HG03342 (cell line): ENCODE data around the gene UBAC1.
"Not testable (repeated sequence)": the region's sequence is repeated elsewhere in the genome, so short reads cannot be mapped to it uniquely, and the experiment has no call there.

Experiments used
- ATAC-seq: cut with Tn5 transposase; IDR thresholded peaks from one replicate; pipeline ENCODE4 v1.9.1; 2021; ENCODE audit warnings: mild to moderate bottlenecking, moderate library complexity; ENCODE audit not compliant: unreplicated experiment

UBAC1 gene

DNA sequence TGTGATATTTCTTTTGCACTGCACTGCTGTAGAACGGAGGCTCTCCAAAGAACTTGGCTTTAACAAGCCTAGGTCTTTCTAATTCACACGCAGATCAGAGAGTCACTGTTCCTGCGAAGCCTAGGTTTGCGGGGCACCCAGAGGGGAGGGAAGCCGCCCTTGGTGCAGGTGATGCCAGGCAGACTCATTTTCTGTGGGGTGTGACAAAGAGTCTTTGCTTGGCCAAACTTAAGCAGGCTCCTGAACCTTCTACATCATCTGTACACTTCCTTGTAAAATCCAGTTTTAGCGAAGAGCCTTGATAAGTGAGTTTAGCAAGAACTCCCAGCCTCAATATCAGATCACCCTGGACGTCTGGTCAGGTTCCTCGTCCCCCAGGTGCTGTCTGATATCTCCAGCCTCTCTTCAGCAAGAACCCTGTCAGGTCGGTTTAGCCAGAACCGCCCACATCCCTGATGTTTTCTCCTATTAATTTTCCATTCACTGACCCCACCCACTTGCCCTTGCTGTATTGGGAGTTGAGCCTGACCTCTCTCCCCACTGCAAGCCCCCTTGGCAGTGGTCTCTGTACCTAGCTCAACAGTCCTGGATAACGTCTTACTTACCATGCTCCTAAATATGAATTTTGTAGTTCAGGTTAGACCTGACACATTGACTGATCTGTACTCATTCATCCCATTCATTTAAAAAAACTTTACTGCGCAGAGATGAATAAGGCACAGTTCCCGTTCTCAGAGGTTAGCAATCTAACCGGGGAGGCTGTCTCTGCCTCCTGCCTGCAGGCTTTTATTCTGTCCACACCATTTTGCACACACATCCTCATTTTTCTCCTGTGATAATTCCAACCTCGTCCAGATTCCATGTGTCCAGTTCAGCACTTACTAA is 880 bp upstream of the UBAC1 start:
- ATAC-seq: no peak

DNA sequence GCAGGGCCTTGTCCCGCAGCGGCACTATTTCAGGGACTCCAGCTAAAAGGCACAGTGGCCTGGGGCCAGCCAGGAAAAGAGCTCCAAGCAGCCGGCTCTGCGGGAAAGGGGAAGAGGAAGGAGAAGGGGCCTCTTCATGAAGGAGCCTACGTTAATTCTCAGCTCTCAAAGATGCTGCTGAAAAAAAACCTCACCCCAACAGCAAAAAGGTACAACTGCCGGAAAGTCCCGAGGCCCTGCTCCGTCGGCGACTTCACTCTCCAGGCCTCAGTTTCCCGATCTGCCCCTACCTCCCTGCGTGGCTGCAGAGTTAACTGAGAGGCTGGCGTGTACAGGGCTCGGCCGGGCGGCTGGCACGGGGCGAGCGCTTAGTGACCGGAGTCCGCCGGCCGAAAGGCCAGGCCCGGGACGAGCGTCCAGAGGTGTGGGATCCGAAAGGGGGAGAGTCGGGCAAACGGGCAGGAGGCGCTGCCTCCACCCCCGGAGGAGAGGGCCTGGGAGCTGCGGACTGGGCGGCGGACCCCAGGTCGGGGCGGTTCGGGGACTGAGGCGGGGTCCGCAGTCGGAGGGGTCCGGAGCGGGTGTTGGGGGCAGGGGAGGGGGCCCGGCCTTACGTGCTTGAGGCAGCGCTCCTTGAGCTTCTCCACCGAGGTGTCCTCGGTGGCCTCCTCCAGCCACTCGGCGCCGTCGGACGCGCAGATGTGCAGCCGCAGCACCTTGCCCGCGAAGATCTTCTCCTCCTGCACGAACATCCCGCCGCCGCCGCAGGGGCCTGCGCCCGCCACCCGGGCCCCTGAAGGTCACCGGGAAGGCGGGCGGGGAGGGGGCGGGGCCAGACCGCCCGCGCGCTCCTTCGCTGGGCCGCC is 529 bp downstream of the UBAC1 start:
- ATAC-seq: peak; percentile 23

DNA sequence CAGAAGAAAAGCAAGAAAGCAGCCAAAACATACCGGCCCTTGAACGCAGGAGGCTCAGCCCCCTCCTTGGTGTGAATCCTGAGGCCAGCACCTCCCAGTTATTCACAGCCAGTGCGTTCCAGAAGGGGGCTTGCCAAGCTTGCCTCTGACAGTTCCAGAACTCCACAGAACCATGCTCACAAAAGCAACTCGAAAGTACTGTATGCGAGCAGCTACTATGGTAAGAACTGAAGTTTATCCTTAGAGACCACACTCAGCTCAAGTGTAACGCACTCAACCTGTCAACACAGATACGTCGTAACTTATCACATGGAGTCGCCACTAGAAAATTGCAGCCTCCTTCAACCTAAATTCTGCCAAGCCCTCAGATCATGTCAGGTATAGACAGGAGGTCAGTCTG is 1.4 kb downstream of the UBAC1 start:
- no peak for ATAC-seq

DNA sequence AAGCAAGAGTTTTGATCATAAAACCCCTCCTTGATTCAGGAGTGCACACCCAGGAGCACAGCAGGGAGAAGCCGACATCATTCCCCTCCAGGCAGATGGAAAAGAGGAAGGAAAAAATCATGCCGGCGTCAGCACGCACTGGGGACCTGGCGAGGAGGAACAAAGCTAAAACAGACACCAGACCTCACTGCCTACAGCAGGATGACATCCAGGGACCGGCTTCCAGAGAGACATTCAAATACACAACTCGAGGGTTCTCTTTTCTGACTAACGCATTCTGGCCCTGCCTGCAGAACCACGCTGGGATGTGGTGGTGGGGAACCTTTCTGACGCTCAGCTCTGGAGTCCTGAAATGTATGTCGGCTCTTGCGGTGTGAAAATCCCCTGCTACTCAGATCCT is 2.7 kb downstream of the UBAC1 start:
- no peak for ATAC-seq

DNA sequence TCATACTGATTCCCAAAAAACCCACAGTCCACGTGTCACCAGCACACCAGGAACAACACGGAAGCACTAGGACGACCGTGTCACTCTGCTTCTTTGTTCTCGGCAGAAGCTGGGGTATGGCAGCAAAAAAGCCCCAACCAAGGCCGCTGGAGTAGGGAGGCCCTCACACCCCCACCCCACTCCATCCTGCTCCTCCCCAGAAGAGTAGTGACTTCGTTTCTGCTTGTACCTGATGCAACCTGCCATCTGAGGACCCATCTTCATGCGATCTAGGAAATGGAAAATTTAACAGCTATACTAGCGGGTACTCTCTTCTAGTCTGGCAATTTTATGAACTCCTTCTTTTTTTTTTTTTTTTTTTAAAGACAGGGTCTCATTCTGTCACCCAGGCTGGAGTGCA is 3.7 kb downstream of the UBAC1 start:
- no peak for ATAC-seq

DNA sequence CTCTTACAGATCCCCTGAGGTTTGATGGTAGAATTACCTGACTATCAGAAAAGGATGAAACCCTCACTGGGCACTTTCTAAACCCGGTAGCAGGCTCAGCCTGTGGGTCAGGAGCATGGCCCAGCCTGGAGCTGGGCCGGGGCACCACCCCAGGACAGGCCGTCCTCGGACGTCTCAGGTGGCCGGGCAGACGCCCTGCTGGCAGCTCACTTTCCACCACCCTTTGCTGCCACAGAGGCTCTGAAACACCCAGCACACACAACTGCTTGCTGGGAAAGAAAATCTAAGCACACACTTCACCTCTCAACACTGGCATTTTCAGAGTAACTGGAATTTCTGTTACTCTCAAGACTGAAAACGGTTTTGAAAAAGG is 4.4 kb downstream of the UBAC1 start:
- ATAC-seq: no peak

DNA sequence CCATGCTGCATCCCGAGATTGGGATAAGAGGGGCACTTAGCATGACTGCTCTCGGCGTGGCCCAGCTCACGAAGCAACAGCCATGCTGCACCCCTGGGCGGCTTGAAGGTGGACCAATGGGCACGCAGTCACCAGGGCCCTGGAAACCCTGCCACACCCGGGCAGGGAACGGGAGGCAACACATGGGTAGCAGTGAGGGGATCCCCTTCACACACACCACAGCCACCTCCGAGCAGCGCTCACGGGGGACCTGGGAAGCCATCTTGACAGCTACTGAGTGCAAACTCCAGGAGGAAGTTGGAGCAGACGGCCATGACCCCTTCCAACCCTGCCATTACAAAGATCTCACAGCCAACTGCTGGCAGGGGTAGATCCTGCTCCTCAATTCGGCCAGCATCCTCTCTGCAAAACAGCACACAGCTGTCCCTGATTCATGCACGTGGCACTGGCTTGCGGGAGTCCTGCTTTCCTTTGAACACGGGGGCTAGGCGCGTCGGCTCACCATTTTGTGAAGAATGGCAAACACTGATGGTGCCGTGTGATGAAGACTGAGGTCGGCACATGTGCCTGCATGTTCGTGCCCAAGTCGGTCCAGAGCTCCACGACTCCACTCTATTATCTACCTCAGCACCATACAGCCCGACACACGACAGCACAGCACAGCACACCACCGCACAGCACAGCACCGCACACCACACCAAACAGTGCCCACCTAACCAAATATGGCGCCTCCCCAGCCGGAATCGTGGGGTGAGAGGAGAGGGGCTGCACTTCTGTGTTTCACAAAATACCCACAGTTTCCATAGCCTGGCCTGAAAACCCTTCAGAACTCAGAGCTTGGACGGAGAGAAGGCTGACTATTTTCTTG is 5.0 kb downstream of the UBAC1 start:
- ATAC-seq: no peak

DNA sequence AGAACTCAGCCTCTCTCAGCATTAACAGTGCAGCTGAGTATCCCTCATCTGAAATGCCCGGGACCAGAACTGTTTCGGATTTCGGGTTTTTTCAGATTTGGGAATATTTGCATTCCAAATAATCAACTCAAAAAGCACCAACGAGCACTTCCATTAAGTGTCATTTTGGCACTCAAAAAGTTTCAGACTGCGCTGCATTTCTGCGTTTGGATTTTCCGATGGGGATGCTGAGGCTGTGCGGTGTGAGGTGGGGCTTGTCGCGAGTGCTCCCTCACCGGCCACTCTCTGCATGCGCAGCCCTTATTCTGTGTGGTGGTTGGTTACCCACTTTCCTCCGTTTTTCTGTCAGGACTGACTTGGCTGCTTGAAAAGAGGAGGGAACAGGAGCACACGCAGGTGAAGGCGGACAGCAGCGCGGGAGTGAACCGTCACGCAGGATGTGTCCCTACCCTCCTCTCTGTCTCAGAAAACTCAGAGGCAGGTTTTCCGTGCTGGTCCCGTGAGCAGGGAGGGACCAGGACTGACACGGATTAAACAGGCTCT is 8.4 kb downstream of the UBAC1 start:
- ATAC-seq: no peak

DNA sequence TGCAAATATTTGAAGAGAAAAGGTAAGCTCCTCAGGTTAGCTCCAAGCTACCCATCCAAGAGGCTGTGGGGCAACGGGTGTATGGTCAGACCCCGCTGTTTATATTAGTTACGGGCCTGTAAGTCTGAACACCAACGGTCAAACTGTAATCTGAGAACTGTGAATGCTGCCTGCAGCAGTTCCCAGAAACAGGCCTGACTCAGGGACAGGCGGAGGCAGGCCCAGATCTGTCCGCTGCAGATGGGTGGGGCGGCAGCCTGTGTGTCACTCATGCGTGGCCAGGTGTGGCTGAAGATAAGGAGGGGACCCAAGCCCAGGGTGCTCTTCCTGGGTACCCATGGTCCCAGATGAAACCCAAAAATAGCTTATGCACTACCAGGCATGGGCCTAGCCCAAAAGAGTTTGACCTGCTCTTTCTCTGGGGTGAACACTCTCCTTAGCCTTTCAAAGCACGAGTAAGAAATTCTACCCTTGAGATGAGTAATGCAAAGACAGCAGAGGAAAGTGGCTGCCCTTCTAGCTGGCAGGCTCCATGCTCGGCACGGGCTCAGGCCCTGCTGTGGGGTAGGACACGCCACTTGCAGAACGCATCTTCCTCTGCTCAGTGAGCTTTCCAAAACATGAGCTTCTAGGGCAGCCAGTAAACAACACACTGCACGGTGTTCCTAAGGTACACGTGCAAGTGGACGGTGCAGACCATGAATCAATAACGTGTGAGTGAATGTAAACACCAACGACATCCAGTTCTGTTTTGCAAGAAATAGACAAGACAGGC is 9.1 kb downstream of the UBAC1 start:
- ATAC-seq: no peak

DNA sequence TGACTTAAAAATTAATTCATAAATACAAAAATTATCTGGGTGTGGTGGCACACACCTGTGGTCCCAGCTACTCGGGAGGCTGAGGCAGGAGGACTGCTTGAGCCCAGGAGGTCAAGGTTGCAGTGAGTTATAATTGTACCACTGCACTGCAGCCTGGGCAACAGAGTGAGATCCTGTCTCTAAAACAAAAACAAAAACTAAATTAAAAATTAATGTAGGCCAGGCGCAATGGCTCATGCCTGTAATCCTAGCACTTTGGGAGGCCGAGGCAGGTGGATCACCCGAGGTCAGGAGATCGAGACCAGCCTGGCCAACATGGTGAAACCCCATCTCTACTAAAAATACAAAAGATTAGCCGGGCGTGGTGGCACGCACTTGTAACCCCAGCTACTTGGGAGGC is 9.9 kb downstream of the UBAC1 start:
- not testable (repeated sequence) for ATAC-seq

DNA sequence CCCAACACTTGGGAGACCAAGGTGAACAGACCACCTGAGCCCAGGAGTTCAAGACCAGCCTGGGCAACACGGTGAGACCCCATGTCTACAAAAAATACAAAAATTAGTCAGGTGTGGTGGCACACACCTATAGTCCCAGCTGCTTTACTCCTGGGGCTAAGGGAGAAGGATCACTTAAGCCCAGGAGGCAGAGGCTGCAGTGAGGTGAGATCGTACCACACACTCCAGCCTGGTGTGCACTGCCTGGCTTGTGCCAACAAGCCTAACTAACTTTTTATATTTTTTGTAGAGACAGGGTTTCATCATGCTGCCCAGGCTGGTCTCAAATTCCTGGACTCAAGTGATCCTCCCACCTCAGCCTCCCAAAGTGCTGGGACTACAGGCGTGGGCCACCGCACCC is 10.3 kb downstream of the UBAC1 start:
- ATAC-seq: not testable (repeated sequence)

DNA sequence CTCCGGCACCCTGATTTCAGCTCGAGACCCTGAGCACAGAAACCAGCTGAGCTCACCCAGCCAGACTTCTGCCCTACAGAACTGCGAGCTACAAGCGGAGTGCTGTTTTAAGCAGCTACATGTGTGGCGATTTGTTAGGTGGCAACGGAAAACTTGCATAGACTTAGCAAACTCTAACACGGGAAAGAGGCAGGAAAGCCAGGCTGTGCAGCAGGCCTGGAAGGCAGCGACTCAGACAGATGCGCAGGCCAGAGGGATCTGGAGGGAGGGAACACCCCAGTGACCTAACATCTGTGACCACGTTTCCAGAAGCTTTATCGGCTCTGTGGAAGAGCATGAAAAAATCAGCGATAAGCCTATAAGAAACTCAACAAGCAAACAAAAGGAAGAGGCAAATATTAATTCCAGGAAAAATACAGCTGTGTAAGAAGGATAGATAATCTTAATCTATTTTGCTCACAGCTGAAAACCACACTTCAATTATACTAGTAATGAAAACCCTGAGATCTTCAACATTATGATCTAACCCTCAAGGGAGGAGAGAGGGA is 11.0 kb downstream of the UBAC1 start:
- ATAC-seq: no peak

DNA sequence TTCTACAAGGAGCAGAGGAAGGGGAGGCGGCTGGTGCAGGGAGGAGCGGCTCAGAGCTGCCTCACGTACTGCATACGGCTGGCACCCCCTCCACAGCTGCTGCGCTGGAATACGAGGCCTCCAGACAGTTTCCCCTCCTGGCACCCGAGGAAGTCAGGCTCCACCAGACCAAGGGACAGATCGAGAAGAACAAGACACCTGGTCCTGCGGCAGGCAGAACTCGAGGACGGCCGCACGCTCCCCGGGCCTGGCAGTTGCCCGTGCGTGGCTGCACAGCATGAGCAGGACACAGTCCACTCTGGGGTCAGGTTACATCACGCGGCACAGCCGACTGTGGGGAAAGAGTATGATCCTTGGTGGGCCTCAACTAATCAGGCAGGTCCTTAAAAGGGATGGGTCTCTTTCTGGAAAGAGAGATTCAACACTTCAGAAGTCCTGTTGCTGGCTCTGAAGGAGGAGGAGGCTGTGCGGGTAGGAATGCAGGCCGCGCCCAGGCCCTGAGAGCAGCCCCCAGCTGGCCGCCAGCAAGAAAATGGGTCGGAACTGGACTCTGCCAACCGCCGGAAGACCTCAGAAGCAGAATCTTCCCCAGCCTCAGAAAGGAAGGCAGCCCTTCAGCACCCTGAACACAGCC is 11.6 kb downstream of the UBAC1 start:
- ATAC-seq: no peak

DNA sequence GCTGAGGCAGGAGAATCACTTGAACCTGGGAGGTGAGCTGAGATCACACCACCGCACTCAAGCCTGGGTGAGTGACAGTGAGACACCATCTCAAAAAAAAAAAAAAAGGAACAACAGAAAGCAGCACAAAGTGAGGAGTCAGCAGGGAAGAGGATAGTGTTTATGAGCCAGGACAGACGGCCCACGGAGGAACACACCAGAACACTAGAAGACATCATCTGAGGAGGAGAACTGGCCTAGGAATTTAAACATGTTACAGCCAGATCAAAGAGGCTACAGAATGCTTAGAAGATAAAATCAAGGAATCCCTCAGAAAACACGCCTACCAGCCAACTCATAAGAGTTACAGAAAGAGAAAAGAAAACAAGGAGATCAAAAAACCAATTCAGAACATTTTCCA is 12.2 kb downstream of the UBAC1 start:
- ATAC-seq: no peak

DNA sequence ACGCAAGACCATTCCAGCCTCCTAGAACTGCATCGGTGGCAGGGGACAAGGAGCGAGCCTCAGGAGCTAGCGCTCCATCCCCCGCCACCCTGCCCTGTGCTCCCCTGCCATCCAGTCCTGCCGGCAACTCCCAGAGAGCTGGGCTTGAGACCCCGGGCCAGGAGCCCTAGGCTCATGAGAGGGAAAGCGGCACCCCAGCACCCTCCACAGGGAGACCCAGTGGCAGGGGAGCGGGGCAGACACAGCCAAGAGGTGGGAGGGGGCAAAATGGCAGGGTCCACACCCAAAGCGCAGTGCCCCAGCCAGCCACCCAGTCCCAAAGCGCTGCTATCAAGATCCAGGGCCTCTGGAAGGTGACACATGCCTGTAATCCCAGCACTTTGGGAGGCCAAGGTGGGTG is 12.7 kb downstream of the UBAC1 start:
- ATAC-seq: no peak

DNA sequence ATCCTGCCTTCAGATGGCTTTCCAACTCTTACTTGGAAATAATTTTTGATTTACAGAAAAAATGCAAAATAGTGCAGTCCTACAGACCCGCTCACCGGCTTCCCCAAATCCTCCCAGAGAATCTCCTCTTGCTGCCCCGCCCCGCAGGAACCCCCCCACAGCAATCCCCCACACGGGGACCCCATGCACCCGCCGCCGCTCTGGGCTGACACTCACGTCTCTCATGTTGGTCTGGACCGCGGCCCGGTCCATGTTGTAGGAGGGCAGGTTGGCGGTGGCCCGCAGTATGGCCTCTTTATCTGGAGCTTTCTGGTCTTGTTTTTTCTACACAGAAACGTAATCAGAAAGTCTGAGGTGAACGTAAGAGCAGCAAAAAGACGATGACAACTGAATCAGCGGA is 13.6 kb downstream of the UBAC1 start:
- no peak for ATAC-seq

DNA sequence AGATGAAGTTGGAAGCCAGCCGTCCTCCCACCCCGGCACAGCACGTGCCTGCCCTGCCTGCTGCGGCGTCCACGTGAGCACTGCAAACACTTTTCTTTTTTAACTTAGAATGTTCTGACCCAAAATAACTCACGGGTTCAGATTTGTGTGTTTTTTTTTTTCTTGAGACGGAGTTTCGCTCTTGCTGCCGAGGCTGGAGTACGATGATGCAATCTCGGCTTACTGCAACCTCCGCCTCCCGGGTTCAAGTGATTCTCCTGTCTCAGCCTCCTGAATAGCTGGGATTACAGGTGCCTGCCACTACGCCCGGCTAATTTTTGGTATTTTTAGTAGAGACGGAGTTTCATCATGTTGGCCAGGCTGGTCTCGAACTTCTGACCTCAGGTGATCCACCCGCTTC is 14.1 kb downstream of the UBAC1 start:
- ATAC-seq: not testable (repeated sequence)

DNA sequence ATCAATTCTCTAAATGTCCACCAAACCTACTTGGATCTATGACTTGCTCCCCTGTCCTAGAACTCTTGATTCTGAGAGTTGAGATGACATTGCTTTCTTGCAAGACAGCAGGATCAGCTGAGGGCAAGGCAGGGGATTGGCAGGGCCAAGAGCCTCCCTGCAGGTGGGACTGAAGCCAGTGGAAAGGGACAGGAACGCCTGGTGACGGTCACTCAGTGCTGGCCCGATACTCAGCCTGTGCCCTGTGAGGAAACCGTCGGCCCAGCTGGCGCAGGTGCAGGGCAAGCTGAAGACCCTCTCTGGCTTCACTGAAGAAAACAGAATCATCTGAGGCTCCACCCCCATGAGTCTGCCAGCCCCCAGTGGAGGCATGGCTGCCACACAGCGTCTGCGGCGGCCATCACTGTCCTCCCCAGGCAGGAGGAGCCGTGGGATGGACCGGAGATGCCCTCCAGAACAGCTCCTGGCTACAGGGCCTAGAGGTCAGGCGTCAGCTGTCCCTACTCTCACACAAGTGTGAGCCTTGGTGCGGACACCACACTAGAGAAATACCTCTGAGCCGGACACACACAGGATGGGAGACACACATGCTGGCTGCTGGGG is 14.7 kb downstream of the UBAC1 start:
- no peak for ATAC-seq

DNA sequence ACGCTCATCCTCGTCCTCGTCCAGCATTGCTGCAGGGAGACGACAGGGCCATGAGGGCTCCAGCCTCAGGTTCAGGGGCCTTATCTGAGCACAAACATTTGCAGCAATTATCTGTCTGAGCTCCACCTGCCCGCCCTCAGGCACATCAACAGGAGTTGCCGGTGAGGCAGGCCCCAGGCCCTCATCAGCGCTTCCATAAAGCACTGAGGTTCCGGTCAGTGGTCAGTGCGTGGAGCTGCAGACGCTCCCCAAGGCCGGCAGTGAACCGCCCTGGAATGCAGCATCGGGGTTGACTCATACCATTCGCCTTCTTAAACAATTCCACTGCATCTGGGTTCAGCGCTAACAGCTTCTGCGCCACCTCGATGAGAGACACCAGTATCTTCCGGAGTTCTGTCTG is 15.2 kb downstream of the UBAC1 start:
- ATAC-seq: no peak
